ENCODE measurements around the gene EIF3CL. TPM values are rescaled to one million over a fixed set of nuclear protein-coding genes. Genes with fewer than 3 reads are reported as not detected.
A peak's percentile ranks its signal among the peaks of the same experiment; 100 is the strongest.
"Not testable (repeated sequence)": the region's sequence is repeated elsewhere in the genome, so short reads cannot be mapped to it uniquely, and the experiment has no call there.

The EIF3CL gene, protein sequence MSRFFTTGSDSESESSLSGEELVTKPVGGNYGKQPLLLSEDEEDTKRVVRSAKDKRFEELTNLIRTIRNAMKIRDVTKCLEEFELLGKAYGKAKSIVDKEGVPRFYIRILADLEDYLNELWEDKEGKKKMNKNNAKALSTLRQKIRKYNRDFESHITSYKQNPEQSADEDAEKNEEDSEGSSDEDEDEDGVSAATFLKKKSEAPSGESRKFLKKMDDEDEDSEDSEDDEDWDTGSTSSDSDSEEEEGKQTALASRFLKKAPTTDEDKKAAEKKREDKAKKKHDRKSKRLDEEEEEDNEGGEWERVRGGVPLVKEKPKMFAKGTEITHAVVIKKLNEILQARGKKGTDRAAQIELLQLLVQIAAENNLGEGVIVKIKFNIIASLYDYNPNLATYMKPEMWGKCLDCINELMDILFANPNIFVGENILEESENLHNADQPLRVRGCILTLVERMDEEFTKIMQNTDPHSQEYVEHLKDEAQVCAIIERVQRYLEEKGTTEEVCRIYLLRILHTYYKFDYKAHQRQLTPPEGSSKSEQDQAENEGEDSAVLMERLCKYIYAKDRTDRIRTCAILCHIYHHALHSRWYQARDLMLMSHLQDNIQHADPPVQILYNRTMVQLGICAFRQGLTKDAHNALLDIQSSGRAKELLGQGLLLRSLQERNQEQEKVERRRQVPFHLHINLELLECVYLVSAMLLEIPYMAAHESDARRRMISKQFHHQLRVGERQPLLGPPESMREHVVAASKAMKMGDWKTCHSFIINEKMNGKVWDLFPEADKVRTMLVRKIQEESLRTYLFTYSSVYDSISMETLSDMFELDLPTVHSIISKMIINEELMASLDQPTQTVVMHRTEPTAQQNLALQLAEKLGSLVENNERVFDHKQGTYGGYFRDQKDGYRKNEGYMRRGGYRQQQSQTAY
- 10 to 100 TPM in 4 of 6 donors, 1 to 10 TPM in 2; 7.4 to 30.6 (median 23.4) TPM for polyA plus RNA-seq (ENCODE audit: low read depth in 6 of 6)

DNA sequence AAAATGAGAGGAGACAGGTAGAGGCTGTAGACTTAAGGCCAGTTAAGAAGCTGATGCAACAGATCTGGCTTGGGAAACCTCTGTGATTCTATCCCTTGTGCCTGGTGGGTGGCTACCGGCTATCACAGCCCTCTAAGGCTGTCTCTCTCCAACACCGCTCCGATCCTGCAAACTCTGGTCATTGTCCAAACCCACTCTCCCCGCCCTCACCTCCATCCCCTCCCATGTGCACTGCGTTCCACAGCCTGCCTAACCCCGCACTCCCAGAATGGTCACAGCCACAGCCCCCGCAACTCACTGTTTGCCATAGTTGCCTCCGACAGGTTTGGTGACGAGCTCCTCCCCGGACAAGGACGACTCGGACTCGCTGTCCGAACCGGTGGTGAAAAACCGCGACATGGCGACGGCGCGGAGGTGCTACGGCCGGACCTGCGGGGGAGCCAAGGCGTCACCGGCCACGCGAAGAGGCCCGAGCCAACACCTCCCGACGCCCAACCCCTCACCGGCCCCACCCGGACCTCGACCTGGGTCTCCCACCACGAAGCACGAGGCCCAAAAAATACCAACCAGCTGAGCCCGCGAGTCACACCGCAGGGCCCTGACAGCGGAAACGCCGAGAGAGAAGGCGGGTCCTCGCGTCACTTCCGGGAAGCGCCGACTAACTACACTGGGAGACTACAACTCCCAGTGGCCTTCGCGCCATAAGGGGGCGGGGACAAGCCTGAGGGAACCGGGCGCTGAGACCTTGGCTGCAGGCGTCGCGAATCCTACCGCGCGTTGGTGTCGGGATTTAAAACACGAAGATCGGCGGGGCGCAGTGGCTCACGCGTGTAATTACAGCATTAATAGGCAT is at the start of gene EIF3CL:
Gene EIF3CL (minus strand): TSS at position 622 of the 853 bp plus-strand sequence. CDS start 223 bp downstream, at position 399.
- not testable (repeated sequence) for DNase-seq, H3K36me3 Mint-ChIP-seq, H3K4me1 Mint-ChIP-seq, H3K27ac Mint-ChIP-seq, H3K27me3 Mint-ChIP-seq, H3K9me3 Mint-ChIP-seq
- ATAC-seq (ENCODE audit: low read depth in 2 of 2) = peak; percentile 100
- H3K4me3 Mint-ChIP-seq = peak within 1 kb of the TSS in 4 of 8 donors; percentile 12 to 89 (median 36)

- H3K36me3 Mint-ChIP-seq = not testable (repeated sequence)
Observed at GRCh38 chr16:28447081-28447480, 43.4 kb upstream of the EIF3CL start.

GRCh38 chr16:28446388-28446787 is 42.7 kb upstream of the EIF3CL start:
- not testable (repeated sequence) for ATAC-seq (ENCODE audit: low read depth in 2 of 2); H3K27ac Mint-ChIP-seq; H3K9me3 Mint-ChIP-seq; DNase-seq; H3K27me3 Mint-ChIP-seq; H3K4me1 Mint-ChIP-seq; H3K36me3 Mint-ChIP-seq; H3K4me3 Mint-ChIP-seq

More at GRCh38 chr16:28447081-28447480, 43.4 kb upstream of the EIF3CL start:
- not testable (repeated sequence) for H3K4me3 Mint-ChIP-seq; H3K4me1 Mint-ChIP-seq; ATAC-seq (ENCODE audit: low read depth in 2 of 2); H3K27ac Mint-ChIP-seq; H3K9me3 Mint-ChIP-seq; DNase-seq; H3K27me3 Mint-ChIP-seq

DNA sequence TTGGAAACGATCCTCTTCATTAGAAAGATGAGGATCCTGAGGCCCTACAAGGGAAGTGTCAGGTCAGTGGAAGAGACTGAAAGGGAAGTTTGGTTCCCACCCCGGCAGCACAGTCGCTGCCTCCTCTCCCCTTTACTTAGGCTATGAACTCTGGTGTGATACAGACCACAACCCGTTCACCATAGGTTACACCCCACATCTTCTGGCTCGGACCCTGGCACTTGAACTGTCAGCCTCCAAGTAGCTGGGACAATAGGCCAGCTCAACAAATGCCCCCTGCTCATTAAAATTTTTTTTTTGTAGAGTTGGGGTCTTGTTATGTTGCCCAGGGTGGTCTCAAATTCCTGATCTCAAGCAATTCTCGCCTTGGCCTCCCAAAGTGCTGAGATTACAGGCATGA is 40.3 kb upstream of the EIF3CL start:
- not testable (repeated sequence) for H3K9me3 Mint-ChIP-seq; H3K4me1 Mint-ChIP-seq; DNase-seq; ATAC-seq (ENCODE audit: low read depth in 2 of 2); H3K27me3 Mint-ChIP-seq; H3K4me3 Mint-ChIP-seq; H3K36me3 Mint-ChIP-seq; H3K27ac Mint-ChIP-seq

DNA sequence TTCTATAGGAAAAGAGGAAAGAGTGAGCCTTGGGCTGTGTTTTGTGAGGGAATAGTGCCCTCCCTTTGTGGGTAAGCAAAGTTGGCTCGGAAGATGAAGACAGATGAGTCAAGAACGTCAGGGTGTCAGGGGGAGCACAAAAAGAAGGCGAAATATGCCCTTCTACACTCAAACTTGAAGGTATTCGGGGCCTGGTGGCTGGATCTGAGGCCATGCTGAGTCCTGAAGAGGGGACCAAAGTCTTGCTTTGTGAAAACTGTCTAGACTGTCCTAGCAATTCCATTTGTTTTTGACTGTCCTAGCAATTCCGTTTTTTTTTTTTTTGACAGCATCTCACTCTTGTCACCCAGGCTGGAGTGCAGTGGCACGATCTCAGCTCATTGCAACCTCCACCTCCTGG is 35.3 kb upstream of the EIF3CL start:
- not testable (repeated sequence) for H3K27me3 Mint-ChIP-seq; H3K4me3 Mint-ChIP-seq; H3K36me3 Mint-ChIP-seq; H3K4me1 Mint-ChIP-seq; H3K9me3 Mint-ChIP-seq; DNase-seq; ATAC-seq (ENCODE audit: low read depth in 2 of 2); H3K27ac Mint-ChIP-seq

GRCh38 chr16:28435340-28435739 is 31.7 kb upstream of the EIF3CL start:
- H3K4me3 Mint-ChIP-seq; H3K27ac Mint-ChIP-seq; DNase-seq; H3K9me3 Mint-ChIP-seq; ATAC-seq (ENCODE audit: low read depth in 2 of 2); H3K4me1 Mint-ChIP-seq; H3K27me3 Mint-ChIP-seq; H3K36me3 Mint-ChIP-seq: not testable (repeated sequence)

DNA sequence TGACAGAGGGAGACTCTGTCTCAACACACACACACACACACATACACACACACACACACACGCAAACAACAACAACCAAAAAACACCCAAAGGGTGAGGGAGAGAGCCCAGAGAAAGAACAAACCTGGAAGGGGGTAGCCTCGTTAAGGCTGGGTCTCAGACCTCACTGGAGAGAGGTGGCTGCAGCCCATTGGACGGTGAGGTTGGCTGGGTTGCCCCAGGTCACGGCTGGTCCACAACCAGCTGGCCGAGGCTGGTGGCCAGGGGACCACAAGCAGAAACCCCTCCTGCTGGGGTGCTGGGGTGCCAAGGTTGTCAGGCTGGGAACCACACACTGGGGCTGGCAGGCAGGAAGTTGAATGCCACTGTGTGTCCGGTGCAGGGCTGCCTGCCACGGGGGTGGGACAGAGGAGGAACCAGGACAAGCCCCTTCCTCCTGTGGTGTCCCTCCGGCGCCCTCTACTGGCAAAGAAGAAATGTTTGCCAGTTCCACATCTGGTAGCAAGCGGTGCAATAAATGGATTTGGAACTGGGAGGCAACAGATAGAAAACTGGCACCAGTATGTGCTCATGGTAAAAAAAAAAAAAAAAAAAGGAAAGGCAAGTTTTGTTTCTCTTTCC is 22.5 kb upstream of the EIF3CL start:
- H3K27ac Mint-ChIP-seq, H3K27me3 Mint-ChIP-seq, H3K4me1 Mint-ChIP-seq, H3K36me3 Mint-ChIP-seq, H3K9me3 Mint-ChIP-seq, DNase-seq: not testable (repeated sequence)
- peak; percentile 92 for ATAC-seq (ENCODE audit: low read depth in 2 of 2)
- peak overlapping the region in 1 of 8 donors; percentile 45 for H3K4me3 Mint-ChIP-seq

DNA sequence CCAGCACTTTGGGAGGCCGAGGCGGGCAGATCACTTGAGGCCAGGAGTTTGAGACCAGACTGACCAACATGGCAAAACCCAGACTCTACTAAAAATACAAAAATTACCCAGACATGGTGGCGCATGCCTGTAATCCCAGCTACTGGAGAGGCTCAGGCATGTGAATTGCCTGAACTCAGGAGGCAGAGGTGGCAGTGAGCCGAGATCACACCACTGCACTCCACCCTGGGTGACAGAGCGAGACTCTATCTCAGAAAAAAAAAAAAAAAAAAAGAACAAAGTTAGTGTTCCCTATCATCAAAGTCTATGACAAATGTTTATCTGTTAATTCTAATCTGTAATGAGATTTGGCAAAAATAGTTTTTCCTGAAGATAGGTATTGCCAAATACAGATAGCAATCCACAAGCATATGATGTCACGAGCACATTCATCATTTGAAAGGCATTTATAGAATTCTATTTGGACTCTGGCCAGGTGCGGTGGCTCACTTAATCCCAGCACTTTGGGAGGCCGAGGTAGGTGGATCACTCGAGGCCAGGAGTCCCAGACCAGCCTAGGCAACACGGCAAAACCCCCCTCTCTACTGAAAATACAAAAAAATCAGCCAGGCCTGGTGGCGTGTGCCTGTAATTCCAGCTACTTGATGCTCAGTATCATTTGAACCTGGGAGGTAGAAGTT is 17.6 kb upstream of the EIF3CL start:
- DNase-seq; H3K27me3 Mint-ChIP-seq; H3K27ac Mint-ChIP-seq; H3K9me3 Mint-ChIP-seq; H3K4me3 Mint-ChIP-seq; ATAC-seq (ENCODE audit: low read depth in 2 of 2); H3K36me3 Mint-ChIP-seq; H3K4me1 Mint-ChIP-seq: not testable (repeated sequence)

DNA sequence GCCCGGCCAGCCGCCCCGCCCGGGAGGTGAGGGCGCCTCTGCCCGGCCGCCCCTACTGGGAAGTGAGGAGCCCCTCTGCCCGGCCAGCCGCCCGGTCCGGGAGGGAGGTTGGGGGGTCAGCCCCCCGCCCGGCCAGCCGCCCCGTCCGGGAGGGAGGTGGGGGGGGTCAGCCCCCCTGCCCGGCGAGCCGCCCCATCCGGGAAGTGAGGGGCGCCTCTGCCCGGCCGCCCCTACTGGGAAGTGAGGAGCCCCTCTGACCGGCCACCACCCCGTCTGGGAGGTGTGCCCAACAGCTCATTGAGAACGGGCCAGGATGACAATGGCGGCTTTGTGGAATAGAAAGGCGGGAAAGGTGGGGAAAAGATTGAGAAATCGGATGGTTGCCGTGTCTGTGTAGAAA is 13.4 kb upstream of the EIF3CL start:
- not testable (repeated sequence) for H3K36me3 Mint-ChIP-seq; H3K4me3 Mint-ChIP-seq; H3K27me3 Mint-ChIP-seq; H3K27ac Mint-ChIP-seq; H3K9me3 Mint-ChIP-seq; ATAC-seq (ENCODE audit: low read depth in 2 of 2); DNase-seq; H3K4me1 Mint-ChIP-seq

- ATAC-seq (ENCODE audit: low read depth in 2 of 2); H3K4me1 Mint-ChIP-seq; H3K4me3 Mint-ChIP-seq; H3K27ac Mint-ChIP-seq; H3K36me3 Mint-ChIP-seq; H3K9me3 Mint-ChIP-seq; DNase-seq; H3K27me3 Mint-ChIP-seq: not testable (repeated sequence)
Observed at GRCh38 chr16:28414530-28414929, 10.9 kb upstream of the EIF3CL start.

GRCh38 chr16:28413585-28413984 is 9.9 kb upstream of the EIF3CL start:
- H3K4me1 Mint-ChIP-seq; H3K9me3 Mint-ChIP-seq; H3K36me3 Mint-ChIP-seq; H3K27ac Mint-ChIP-seq; DNase-seq; ATAC-seq (ENCODE audit: low read depth in 2 of 2); H3K27me3 Mint-ChIP-seq; H3K4me3 Mint-ChIP-seq: not testable (repeated sequence)

DNA sequence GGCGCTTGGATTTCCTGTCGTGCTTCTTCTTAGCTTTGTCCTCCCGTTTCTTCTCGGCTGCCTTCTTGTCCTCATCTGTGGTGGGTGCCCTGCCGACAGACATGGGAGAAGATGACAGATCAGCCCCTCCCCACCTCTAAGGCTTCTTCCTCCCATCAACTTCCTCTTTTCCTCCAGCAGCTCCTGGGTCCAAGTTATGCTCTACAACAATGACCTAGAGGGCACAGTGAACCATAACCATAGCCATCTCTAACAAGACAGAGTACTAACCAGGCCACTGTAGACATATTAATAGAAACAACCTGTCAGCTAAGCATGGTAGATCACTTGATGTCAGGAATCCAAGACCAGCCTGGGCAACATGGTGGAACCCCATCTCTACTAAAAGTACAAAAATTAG is 11.6 kb downstream of the EIF3CL start:
- H3K4me3 Mint-ChIP-seq, H3K4me1 Mint-ChIP-seq, H3K9me3 Mint-ChIP-seq, H3K27me3 Mint-ChIP-seq, DNase-seq, H3K27ac Mint-ChIP-seq, H3K36me3 Mint-ChIP-seq: not testable (repeated sequence)
- ATAC-seq (ENCODE audit: low read depth in 2 of 2) = peak; percentile 54 to 67
